Measurements from ENCODE around the gene PWWP2B.

PWWP2B gene

DNA sequence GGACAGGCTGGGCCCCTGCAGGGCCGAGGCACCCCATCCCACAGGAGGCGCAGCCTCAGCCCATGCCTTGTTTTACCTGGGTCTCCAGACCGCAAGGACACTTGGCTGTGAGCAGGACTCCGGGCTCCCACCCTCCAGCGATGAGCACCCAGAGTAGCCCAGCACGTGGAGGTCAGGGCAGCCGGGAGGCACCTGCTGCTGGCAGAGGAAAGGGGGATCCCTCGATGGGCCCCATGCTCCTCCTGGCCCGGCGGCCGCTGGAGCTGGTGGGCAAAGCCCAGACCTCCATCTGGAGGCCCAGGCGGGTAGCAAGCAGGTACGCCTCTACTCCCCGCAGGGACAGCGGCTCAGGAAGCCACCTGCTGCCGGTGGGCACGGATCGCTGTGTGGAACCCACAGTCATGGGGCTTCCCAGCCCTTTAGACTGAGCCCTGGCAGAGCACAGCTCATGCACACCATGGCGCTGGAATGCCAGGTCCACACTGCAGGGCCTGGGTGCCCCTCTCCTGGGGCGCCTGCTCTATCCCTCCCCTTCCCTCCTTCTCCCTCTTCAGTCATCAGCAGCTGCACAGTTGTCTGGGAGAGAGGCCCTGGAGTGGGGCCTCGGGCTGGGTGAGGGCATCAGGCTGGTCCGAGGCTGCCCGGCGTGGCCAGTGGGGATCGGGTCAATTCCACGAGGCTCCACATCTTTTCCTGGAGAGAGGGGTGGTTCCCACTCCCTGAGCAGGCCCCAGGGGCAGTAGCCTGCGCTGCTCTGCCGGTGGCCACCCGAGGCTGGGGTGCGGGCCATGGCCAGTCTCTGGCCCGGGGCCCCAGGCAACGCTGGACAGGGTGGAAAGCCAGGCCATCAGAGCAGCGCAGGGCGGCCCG lies 65.7 kb downstream of the PWWP2B start:
- no peak for DNase-seq

DNA sequence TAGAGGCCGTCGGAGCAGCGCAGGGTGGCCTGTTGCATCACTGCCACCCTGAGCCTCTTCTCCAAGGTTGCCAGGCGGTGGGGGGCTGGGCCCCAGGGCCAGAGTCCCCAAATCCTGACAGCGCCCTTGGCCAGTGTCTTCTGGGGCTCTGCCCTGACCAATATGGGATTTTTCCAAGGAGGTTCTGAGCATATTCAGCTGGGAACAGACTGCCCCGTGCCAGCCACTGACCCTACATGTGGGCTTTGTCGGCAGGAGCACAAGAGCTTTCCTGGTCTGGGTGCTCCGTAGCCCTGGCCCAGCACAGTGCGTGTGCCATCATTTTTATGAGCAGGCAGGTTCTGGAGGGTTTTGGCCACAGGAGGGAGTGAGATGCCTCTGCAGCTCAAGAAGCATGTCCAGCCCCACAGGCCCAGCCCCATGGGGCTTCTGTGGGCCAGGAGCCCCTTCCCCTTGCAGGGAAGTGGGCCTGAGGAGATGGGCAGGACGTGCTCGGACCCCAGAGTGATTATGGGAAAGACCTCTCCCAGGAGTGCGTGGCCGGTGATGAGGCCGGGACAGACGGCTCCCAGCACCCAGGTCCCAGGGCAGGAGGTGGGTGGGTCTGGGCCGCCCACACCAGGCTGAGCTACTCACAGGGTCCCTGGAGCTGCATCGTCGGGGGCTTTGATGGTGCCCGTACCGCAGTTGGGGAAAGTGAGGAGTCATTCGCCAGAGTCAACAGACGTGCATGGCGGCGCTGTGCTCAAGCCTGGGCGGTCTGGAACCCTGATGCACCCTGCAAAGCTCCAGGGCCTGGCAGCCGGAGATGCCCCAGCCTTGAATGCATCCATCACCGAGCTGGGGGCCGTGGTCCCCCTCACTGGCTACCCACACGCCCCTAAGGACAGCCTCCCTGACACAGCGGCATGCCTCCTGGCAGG lies 66.6 kb downstream of the PWWP2B start:
- DNase-seq = no peak

DNA sequence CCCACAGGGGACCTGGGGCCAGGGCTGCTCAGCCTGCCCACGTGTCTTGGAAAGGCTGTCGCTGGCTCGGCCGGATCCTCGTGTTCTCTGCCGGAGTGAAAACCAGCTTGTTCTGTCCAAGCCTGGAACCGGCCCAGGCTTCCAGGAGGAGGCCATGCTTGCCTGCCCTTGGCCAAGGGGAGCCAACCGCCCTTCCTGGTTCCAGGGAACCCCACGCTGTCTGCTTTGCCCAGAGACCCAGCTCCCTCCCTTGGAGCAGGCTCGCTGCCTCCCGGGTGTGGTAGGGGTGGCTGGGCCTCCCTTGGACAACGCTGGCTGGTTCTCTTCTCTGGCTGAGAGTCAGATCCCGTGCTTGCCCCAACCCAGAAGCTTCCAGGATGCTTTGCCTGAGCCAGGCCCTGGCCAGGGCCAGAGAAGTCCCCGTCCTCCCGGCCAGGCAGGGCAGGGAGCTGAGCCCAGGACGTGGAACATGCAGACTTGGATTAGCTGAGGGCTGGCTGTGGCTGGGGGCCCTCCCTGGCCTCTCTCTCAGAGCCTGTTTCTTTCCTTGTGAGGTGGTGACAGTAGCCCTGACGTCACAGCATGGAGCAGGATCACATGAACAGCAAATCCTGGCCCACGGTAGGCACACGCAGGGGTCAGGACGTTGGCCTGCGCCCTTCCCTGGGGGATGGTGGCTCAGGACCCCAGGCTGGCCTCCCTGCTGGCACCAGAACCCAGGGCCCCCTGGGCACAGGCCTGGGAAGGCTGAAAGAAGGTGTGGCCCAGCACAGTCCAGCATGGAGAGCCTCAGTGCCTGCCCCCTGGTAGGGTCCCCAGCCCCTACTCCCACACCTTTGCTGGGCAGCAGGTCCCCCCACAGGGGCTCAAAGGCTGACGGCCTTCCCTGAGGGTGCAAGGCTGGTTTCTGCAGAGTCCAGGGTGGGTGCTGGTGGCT lies 67.5 kb downstream of the PWWP2B start:
- DNase-seq = no peak

DNA sequence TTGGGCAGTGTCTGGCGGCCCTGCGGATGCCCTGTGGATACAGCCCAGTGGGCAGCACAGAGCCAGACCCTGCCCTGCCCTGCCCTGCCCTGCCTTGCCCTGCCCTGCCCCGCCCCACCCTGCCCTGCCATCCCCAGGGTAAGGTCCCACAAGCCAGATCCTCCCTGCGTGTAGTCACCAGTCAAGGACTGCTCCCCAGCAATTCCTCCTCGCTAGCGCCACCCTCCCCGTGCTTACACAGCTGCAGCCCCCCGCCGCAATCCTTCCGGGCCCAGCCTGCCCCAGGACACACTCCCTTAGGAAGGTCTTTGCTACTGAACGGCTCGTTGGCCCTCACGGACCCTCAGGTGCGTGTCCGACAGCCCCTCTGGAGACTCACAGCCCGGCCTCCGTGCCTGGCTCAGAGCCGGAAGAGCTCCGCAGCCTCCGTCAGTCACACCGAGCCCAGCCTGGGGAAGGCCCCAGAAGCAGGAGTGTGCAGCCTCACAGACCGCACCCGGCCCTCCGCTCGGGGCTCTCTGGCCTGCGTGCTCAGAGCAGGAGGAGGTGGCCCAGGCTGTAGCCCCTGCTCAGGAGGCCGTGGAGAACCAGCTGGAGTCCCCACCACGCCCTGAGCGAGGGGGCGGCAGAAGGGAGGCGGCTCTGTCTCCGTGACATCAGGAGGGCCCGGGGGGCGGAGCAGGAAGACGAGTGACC lies 68.3 kb downstream of the PWWP2B start:
- DNase-seq = no peak

DNA sequence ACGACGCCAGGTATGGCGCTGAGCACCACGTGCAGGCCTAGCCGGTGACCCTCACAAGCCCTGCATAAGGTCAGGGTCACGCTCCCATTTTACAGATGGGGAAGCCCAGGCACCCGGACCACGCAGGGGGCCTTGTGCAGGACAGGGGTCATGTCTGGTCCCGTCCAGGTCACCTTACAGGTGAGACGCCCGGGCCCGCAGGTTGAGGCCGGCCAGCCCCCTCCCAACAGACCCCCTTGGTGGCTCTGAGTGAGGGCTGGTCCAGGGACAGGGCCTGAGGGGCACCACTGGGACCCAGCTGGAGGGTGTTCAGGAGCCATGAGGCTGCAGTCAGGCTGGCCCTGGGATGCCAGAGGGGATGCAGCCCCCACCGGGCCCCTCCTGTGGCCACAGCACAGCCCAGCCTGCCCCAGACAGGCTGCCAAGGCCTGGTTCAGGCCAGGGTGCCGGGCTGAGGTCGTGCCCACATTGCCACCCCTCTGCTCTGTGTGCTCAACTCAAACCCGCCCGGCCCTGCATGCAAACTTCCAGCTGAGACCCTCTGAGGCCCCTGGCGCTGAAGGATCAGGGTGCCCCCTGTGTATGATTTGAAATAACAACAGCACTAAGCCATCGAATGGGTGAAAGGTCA lies 69.0 kb downstream of the PWWP2B start:
- no peak for DNase-seq

DNA sequence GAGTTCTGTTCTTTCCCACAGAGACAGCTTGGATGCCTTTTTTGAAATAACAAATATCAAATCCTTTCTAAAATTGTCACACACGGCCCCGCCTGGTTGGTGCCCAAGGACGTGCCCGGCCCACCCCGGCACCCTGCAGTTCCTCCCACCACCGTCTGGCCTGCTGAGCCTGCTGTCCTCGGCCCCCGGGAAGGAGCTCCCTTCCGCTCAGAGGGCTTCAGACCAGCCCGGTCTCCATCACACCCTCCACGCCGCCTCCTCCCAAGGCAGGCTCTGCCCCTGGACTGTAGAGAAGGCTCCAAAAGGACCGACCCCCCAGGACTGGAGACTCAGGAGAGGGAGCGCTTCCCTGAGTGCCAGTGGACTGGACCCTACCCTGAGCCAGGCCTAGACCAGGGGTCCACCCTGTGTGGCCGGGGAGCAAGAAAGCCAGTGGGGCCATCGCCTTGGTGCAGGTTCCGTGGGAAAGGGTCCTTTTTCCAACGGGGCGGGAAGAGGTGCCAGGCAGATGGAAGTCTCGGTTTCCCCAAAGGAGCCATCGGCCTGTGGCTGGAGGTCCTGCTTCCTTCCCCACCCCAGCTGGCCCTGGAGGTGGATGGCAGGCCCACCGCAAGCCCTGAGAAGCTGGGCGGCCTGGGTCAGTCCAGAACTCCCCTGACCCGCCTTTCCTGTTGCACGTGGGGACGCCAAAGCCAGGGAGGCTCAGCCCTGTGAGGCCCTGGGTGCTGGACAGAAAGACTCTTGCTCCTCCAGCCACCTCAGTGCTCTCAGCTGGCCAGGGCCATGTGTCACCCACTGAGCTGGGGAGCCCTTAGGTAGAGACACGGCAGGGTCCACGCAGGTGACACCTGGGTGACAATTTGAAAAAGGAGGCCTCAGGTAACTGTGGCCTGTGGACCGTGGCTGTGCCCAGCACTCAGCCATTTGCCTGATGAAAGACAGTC lies 69.8 kb downstream of the PWWP2B start:
- no peak for DNase-seq

Measured in NCI-H510A treated with DMSO at 0.1 percent for 48 hours (cell line).